ENCODE results near the gene CXCR5. TPM values are rescaled to one million over a fixed set of nuclear protein-coding genes. Genes with fewer than 3 reads are reported as not detected.

The CXCR5 gene
- total RNA-seq, 2 donors from 2014 or later: 0.07 TPM; not detected in 1

- H3K9ac ChIP-seq (ENCODE audit: extremely low read depth, low read length, poor library complexity, severe bottlenecking): no peak overlapping the region
- no peaks in the 10 kb centered on the region for H3K4me1 ChIP-seq (ENCODE audit: control insufficient read depth, insufficient read depth, low read length)
- DNase-seq: no peak
- H3K36me3 ChIP-seq (ENCODE audit: control insufficient read depth, insufficient read depth, low read length): no peaks in the 10 kb centered on the region
- no peak for TF ChIP-seq CTCF (conservative IDR thresholded peaks at IDR 0.05)
- no peaks in the 10 kb centered on the region for H3K9me3 ChIP-seq (ENCODE audit: control insufficient read depth, low read length)
- H3K36me3 Mint-ChIP-seq (ENCODE audit: low read depth): no peaks in the 10 kb centered on the region
- H3K27ac Mint-ChIP-seq: no peak overlapping the region
- peaks cover 1% of the 10 kb centered on the region for H3K27me3 Mint-ChIP-seq (ENCODE audit: insufficient read depth)
- H3K4me3 Mint-ChIP-seq: no peak overlapping the region
- H3K4me1 Mint-ChIP-seq: no peaks in the 10 kb centered on the region
- no peaks in the 10 kb centered on the region for H3K9me3 Mint-ChIP-seq
- no peaks in the 10 kb centered on the region for H3K27me3 ChIP-seq (ENCODE audit: control insufficient read depth, insufficient read depth, low read length, poor library complexity, severe bottlenecking)
- 88 to 97% methylated on average over 4 of the region's 4 CpGs for WGBS, 2 experiments (ENCODE audit: insufficient coverage in 1 of 2, insufficient read length in 1 of 2)
- H3K27ac ChIP-seq (ENCODE audit: low read depth, low read length): no peak overlapping the region
- no peak overlapping the region for H3K4me3 ChIP-seq (ENCODE audit: low read length)
Measured at GRCh38 chr11:118856314-118856713, 27.4 kb upstream of the CXCR5 start.

GRCh38 chr11:118857385-118857784 lies 26.3 kb upstream of the CXCR5 start:
- peaks cover 2% of the 10 kb centered on the region for H3K27me3 Mint-ChIP-seq (ENCODE audit: insufficient read depth)
- no peaks in the 10 kb centered on the region for H3K9me3 Mint-ChIP-seq
- H3K4me1 ChIP-seq (ENCODE audit: control insufficient read depth, insufficient read depth, low read length): no peaks in the 10 kb centered on the region
- no peaks in the 10 kb centered on the region for H3K4me1 Mint-ChIP-seq
- DNase-seq: no peak
- H3K27ac Mint-ChIP-seq: no peak overlapping the region
- H3K36me3 Mint-ChIP-seq (ENCODE audit: low read depth): no peaks in the 10 kb centered on the region
- H3K27ac ChIP-seq (ENCODE audit: low read depth, low read length): no peak overlapping the region
- H3K36me3 ChIP-seq (ENCODE audit: control insufficient read depth, insufficient read depth, low read length): no peaks in the 10 kb centered on the region
- no peak overlapping the region for H3K4me3 Mint-ChIP-seq
- no peaks in the 10 kb centered on the region for H3K27me3 ChIP-seq (ENCODE audit: control insufficient read depth, insufficient read depth, low read length, poor library complexity, severe bottlenecking)
- 89 to 91% methylated on average over 4 to 5 of the region's 5 CpGs for whole genome bisulfite sequencing, 2 experiments (ENCODE audit: insufficient coverage in 1 of 2, insufficient read length in 1 of 2)
- no peak overlapping the region for H3K9ac ChIP-seq (ENCODE audit: extremely low read depth, low read length, poor library complexity, severe bottlenecking)
- no peak for TF ChIP-seq CTCF (conservative IDR thresholded peaks at IDR 0.05)
- H3K4me3 ChIP-seq (ENCODE audit: low read length): no peak overlapping the region
- H3K9me3 ChIP-seq (ENCODE audit: control insufficient read depth, low read length): no peaks in the 10 kb centered on the region

GRCh38 chr11:118859973-118860372 lies 23.7 kb upstream of the CXCR5 start:
- no peak for TF ChIP-seq CTCF (conservative IDR thresholded peaks at IDR 0.05)
- no peak overlapping the region for H3K27ac ChIP-seq (ENCODE audit: low read depth, low read length)
- no peak overlapping the region for H3K4me3 ChIP-seq (ENCODE audit: low read length)
- Mint-ChIP-seq H3K27me3 (ENCODE audit: insufficient read depth) (peaks cover 2% of the 10 kb centered on the region), H3K27ac (no peak overlapping the region), H3K4me3 (no peak overlapping the region), H3K9me3 (no peaks in the 10 kb centered on the region), H3K4me1 (no peaks in the 10 kb centered on the region), H3K36me3 (ENCODE audit: low read depth) (no peaks in the 10 kb centered on the region)
- 96 to 97% methylated on average over 3 to 4 of the region's 4 CpGs for WGBS, 2 experiments (ENCODE audit: insufficient coverage in 1 of 2, insufficient read length in 1 of 2)
- no peaks in the 10 kb centered on the region for H3K27me3 ChIP-seq (ENCODE audit: control insufficient read depth, insufficient read depth, low read length, poor library complexity, severe bottlenecking)
- H3K9ac ChIP-seq (ENCODE audit: extremely low read depth, low read length, poor library complexity, severe bottlenecking): no peak overlapping the region
- no peaks in the 10 kb centered on the region for H3K9me3 ChIP-seq (ENCODE audit: control insufficient read depth, low read length)
- H3K36me3 ChIP-seq (ENCODE audit: control insufficient read depth, insufficient read depth, low read length): no peaks in the 10 kb centered on the region
- DNase-seq: no peak
- no peaks in the 10 kb centered on the region for H3K4me1 ChIP-seq (ENCODE audit: control insufficient read depth, insufficient read depth, low read length)
